HG03342 (cell line): ENCODE data around the gene PTPRK.
A peak's percentile ranks its signal among the peaks of the same experiment; 100 is the strongest.

Experiments used
- ATAC-seq: cut with Tn5 transposase; IDR thresholded peaks from one replicate; pipeline ENCODE4 v1.9.1; 2021; ENCODE audit warnings: mild to moderate bottlenecking, moderate library complexity; ENCODE audit not compliant: unreplicated experiment

PTPRK gene

DNA sequence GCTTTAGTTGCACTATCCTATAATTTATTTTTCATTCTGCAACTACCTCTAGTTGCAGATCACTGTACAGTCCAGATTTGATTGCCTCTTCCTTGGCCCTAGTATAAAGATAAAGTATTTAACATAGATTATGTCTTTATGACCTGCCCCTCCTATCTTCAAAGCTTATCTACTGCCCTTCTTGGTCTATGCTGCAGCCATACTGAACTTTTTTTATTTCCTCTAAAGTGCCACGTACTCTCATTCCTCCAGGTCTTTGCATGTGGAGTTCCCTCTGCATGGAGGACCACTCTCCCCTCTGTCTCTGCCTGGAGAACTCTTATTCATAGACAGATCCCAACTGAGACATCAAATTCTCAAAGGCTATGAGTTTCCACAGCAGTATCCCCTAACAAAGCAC lies 168.0 kb downstream of the PTPRK start:
- no peak for ATAC-seq

DNA sequence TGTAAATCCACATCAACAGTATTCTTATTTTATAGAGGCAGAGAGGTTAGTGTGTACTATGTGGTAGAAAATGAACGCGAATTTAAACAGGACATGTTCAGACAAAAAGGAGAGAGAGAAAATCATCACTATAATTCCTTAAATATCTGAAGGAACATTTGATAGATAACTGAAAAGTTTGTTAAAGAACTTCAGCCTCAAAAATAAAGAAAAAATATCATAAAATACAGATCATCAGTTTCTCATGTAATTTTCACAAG lies 169.2 kb downstream of the PTPRK start:
- no peak for ATAC-seq

DNA sequence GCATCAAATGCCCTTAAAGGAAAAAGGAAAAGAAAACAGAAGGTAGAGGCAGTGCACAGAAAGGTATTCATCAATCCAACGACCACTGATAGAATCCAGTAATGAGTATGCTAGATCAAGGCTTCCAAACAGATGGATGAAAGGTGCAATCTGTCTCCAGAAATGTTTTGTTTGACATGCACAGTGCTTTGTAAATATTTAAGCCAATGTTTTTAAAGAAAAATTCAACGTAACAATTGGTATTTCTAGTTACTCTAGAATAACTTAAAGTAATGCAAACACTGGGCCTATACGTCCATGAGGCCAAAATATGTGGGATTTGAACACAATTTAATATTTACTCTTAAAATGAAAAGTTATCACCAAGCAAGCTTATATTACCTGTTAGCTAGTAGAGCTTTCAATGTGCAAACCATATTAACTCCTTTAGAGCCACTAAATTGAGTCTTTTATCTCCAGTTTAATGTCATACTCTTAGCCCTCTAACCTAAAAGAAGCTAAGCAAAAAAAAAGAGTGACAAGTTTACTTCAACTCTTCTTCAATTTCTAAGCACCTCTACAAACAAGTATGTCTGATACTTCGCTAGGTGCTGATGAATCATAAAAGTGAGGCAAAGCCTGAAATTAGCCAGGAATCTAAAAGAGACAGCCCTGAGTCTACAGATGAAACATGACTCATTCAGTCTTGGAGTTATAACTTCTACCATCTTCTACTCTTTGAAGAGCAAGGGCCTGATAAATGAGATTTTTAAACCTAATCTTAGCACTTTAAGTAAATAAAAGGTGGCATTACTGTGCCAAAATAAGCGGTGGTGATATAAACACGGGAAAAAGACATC lies 169.8 kb downstream of the PTPRK start:
- no peak for ATAC-seq

DNA sequence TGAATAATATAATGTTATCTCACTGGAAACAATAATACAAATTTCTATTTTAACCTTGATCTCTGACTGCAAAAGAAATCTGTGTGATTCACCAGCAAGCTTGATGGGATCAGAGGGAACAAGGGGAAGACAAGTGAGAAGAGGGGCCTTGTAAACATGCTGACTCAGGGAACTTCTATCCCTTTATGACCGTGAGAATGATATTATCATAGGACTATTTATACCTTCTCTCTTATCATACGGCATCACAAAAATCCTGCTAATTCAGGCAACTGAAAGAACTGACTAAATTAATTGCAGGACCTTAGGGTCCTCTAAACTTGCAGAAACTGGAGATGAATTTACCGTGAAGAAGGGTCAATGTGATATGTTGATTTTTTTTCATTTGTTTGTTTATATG lies 173.3 kb downstream of the PTPRK start:
- ATAC-seq = no peak

DNA sequence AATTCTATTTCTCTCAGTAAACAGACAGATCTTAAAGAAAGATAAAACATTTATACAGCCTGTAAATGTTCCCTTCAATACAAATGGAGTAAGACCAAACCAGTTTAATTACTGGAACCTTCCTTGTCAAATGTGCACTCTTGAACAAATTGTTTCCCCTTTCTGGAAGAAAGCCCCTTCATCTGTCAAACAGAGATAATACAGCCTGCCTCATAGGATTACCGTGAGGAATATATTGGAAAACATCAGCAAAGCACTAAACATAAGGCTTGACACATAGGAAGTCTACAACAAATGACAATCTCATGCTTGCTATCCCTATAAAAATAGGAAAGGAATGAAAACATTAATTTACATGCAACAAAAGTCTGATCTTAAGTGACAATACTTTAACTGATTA lies 173.8 kb downstream of the PTPRK start:
- no peak for ATAC-seq

DNA sequence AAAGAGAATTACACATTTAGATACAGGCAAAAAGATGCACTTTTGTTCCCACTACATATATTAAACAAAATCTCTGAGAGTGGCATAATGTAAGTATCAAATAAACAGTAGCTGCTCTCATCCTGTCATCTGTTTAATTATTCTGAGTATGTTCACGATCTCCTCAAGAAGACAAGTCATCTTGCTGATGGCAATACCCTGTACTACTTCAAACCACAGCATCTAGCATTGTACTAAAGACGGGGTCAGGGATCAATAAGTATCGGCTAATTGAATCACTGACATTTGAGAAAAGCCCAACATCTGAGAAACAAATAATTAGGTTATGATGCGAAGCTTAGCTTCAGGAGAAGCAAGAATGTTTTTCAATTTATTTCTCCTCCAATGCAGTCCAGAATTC lies 175.1 kb downstream of the PTPRK start:
- ATAC-seq = no peak

DNA sequence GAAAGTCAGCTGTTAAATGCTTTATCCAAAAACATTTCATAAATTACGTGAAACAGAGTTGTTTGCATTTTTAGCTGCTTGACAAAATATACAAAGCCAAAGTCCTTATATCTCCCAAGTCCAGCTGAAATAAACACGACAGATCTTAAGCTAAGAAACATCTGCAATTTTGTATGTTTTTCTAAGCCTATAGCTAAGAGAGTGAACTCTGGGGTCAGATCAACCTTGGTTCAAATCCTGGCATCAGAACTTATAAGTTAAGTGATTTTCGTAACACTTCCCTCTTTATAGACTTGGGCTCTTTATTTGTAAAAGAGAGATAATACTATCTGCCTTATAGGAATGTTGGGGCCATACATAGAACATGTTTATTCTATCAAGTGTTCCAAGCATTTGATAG lies 176.7 kb downstream of the PTPRK start:
- ATAC-seq = no peak

DNA sequence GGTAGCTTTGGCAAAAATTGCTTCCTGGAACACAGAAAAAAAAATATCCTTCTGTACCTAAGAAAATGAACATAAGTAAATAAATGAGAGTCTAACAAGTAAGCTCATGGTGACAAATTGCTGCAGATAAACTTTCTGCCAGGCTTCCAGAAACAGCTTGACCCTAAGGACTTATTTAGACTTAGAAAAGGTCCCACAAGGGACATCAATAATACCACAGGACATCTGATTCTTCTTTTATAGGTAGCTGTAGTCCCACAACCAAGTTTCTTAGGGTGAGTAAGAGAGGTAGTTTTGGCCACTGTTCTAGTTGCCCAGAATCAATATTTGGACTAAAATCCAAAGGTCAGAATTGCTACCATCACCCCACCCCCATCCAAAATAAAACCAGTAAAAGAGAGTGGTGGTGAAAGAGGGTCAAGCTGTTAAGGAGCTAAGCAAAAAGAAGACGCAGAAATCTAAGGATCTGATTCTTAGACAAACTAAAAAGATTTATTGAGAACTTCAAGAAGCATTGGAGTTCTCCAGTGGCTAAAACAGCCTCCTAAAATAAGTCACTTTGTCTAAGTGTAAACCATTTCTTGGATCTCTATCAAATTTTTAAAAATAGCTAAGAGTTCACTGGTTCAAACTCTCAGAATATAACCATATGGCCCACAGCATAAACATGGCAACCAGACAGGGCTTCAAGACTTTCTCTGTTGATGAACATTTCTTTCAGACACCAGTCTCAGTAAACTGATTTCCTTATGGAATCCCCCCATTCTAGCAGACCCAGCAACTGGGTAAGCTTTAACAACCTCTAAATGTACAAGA lies 180.6 kb downstream of the PTPRK start:
- ATAC-seq = no peak

DNA sequence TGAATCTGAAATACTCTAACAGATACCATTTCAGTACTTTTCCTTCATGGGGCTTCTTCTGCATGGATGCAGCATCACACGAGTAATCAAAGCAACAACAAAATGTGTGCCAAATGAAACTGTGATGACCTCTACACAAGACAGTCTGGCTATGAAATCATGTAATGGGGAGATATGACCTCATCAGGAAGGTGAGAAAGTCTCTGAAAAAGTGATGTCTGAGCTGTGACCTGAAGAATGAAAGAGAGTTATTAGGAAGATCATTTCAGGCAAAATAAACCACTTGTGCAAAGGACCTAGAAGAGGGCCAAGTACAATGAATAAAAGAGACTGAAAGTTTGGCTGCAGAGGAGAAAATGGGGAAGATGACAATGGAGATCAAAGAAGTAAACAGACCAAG lies 182.8 kb downstream of the PTPRK start:
- ATAC-seq = no peak

DNA sequence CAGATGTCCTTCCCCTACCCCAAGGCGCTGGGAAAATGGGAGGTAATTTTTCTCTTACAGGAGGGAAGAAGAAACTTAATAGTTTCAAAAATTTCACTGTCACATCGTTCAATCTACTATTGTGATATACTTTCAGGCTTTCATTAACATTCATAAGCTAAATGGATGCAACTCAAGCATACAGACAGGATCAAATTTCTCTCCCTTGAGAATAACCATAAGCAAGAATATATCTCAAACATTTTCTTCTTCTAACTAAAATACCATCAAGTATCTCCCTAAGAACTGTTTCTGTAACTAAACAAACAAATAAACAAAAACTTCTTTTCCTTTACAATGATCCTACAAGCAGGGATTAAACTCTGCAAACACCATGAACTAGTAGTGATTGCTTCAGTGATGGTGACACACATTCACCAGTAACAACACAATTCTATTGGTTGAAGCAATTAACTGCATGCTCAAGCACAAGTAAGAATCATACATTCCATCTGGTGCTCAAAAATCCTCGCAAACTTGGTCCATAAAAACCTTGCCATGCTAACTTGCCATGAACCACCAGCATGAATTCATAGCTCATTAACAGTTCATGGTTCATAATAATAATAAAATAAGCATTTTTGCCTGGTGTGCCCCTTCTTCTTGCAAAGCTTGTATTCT lies 183.8 kb downstream of the PTPRK start:
- ATAC-seq = no peak

DNA sequence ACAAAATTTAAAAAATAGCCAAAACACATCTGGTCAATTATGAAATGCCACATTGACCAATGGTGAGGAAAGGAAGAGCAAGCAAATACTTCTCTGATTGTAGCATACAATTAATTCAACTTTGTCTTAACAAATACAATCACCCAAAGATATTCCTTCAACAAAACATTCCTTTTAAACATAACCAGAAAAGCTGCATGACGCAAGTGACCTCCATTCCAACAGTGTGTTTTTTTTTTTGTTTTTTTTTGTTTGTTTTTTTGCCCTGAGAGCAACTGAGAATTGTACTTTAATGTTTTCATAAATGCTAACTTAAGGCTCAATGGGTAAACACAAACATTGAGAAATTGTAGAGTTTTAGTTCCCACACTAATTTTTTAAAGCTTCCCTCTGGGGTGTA lies 184.4 kb downstream of the PTPRK start:
- no peak for ATAC-seq

DNA sequence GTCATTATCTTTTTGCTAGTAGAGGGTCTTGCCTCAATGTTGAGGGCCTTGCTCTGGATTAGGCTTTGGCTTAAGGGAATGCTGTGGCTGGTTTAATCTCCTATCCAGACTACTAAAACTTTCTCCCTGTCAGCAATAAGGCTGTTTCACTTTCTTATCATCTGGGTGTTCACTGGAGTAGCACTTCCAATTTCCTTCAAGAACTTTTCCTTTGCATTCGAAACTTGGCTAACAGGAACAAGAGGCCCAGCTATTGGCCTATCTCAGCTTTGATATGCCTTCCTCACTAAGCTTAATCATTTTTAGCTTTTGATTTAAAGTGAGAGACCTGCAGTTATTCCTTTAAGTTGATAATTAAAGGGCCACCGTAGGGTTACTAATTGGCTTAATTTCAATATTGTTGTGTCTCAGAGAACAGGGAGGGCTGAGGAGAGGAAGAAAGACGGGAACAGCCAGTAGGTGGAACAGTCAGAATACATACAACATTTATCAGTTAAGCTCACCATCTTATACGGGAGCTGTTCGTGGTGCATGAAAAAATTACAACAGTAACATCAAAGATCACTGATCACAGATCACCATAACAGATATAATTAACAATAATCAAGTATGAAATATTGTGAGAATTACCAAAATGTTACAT lies 186.7 kb downstream of the PTPRK start:
- no peak for ATAC-seq

DNA sequence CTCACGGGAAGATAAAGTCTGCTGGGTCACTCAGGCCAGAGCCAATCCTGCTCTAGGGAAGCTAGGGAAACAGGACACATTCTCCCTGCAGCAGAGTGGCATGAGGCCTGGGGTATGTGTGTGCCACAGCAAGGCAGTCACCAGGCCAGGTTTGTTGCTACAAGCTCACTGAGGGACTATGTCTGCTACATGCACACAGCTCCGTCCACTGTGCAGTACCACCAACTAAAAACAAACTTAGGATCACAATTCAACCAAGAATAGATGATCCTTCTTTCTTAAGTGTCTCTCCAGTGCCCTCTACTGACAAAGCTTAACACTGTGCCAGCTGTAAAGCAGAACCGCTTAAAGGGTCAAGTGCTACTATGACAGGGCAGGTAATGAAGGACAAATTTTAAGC lies 192.5 kb downstream of the PTPRK start:
- peak; percentile 92 for ATAC-seq

DNA sequence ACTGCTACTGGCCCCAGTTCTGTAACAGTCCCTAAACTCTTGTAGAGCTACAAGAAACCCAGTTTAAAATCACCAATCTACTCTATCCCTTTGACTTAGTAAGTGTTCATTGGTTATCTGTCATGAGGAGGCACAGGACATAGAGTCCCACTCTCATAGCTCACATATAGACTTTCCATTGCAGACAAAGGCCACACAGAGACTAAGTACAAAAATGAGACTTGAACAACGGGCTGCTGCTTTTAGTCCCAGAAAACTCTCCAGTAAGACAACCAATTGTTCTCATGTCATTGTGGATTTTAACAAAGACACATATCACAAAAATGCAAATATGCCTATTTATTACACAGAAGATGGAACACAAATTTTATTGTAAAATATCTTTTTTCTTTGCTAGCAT lies 197.4 kb downstream of the PTPRK start:
- ATAC-seq = no peak

DNA sequence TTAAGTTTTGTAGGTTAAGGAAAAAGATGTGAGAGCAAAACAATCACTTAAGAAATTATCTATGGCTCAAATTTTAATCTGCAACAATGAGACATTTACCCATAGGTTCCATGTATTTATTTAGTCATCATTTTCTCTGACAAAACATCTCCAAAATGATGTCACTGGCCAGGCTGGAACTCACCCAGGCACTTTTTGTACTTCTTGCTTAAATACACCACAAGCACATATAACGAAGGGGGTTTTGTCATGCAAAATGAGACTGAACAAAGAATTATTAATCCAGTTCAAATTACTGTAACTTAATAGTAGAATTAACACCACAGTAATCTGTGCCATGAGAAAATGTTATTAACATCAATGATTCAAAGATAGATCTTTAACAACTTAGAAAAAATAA lies 200.5 kb downstream of the PTPRK start:
- no peak for ATAC-seq

DNA sequence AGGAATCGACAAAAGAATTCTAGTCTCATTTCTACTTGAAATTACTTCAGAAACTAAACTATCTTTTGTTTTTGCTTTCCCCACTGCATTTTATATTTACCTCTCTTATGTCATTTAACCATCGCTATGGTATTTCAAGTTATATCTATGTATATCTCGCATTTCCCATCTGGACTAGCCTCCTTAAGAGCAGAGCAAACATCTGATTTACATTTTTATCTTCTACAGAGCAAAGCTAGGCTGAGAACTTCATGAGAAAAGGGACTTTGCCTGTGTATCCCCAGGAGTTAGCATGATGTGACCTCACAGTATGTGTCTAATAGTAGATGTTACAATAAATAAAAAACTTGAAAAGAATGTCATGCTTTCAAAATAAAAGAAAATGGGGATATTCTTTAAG lies 201.2 kb downstream of the PTPRK start:
- ATAC-seq = no peak

DNA sequence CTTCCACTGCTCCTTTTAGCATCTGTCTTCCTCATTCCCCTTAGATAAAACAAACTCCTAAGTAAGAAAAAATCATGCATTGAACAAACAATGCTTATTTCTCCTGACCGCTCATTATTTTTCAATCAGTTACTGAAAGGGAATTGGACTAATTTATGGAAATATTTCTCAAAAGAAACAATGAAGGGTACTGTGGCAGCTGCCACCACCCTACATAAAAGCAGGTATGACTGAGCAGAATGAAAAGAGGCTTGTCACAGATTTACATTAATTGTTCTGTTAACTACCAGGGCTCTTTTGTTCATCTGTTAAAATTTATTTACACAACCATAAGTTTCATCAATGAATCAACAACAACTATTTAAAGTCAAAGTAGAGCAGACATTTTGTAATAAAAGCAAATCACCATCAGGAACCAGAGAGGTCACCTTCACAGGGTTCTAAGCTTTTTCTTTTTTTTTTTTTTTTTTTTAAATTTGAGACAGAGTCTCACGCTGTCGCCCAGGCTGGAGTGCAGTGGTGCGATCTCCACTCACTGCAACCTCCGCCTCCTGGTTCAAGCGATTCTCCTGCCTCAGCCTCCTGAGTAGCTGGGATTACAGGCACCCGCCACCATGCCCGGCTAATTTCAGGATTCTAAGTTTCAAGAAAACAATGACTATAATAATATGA lies 204.0 kb downstream of the PTPRK start:
- no peak for ATAC-seq

DNA sequence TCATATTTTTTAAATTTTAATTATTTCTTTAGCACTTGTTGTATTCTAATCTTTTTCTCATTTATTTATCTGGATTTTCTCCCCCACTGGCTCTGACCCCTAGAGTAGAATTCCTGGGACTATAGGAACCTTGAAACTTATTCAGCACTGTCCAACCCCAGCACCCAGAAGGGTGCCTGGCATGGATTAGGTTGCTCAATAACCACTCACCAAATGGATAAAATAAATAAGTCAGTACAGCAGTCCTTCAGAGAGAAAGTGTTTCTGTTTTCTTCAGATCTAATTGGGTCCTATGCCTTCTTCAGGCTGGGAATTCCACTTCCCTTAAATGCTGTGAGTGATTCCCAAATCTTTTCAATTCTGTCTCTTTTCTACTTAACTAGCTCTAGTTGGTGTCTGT lies 206.2 kb downstream of the PTPRK start:
- ATAC-seq = no peak

DNA sequence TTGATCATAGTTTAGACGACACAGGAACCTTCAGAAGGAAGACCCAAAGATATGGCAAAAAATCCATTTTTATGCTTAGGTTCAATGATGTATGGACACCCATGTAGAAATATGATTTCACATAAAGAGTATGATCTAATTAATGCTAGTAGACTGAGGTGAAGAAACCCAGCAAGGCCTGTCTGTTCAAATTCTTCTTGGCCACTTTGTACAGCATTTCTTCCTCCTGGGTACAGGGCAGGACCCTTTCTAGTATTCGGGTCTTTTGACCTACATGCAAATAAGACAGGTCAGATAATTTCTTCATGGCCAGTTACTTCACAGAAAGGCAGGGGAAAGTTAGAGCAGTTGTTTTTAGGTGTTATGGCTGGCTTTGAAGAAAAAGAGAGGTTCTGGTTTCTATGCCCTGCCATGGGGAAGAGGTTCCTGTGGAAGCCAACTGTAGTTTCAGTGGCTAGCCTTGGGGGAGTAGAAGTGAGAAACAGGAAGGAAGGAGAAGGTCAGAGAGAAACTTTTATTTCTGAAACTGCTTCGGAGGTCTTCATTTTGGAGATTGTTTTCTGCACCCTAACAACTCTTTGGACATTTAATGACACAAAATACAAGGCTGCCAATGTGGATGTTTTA lies 208.3 kb downstream of the PTPRK start:
- ATAC-seq = peak; percentile 43

DNA sequence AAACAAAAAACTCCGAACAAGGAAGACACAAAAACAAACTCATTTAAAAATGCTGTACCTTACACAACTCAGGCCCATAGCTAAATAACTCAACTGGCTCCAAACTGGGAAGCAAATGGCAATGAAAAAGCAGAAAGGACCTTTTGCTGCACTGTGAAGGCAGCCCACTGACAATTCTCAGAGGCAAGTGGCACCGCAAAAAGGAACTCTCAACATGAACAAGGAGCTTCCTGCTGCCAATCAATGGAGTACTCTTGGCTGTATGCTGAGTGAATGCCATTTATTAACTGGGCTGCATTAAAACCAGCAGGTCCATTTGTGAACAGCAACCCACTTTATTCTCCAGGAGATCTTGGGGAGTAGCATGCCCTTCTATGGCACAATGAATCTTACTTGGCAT lies 209.9 kb downstream of the PTPRK start:
- ATAC-seq = no peak

DNA sequence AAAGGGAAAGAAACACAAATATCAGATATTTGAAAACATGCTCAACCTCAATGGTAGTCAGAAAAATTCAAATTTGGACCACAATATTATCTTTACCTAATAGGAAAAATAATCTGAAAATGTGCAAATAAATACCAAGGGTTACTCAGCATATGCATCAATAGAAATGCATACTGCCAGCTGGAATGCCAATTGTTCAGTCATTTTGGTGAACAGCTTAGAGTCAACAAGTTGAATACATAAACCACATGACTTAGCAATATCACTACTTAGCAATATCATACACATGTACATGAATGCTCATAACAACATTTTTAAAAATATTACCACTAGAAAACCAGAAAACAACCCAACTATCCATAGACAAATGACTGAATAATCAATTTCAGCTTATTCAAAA lies 212.7 kb downstream of the PTPRK start:
- no peak for ATAC-seq
